ENCODE data around the gene TNFRSF11A. TPM values are rescaled to one million over a fixed set of nuclear protein-coding genes. Genes with fewer than 3 reads are reported as not detected.

TNFRSF11A gene
- total RNA-seq, 1 experiment from 2014 or later: 6.3 TPM

- TF ChIP-seq EZH2 (IDR thresholded peaks at IDR 0.05; ENCODE audit: low read depth) (no peak), CTCF (conservative IDR thresholded peaks at IDR 0.05) (no peak)
- DNase-seq: no peak
- peak overlapping the region; percentile 40 for H3K27ac ChIP-seq
- intact Hi-C loops (cut with micrococcal nuclease; ENCODE audit: unreplicated experiment): no loop called here
- H3K4me3 ChIP-seq: no peak overlapping the region
- H3K36me3 ChIP-seq (ENCODE audit: low read depth): peaks cover 22% of the 10 kb centered on the region; the same call in 1 of the 2 replicates
- BruUV-seq (replicated peaks): no TSS peak
- H3K4me1 ChIP-seq (replicated peaks; ENCODE audit: insufficient read depth): peaks cover 20% of the 10 kb centered on the region
- H3F3A ChIP-seq (ENCODE audit: insufficient read depth, low read depth): no peaks in the 10 kb centered on the region
- no peaks in the 10 kb centered on the region for H3K79me2 ChIP-seq (ENCODE audit: low read depth)
- no peaks in the 10 kb centered on the region for H3K9me3 ChIP-seq (ENCODE audit: insufficient read depth, low read depth)
- H2AFZ ChIP-seq: no peak overlapping the region
- H3K9me2 ChIP-seq (ENCODE audit: insufficient read depth): no peaks in the 10 kb centered on the region
- 0 out of 2 replicates have a peak overlapping the region, but pooled peaks have one; percentile 20 for H3K4me2 ChIP-seq
- H4K20me1 ChIP-seq (ENCODE audit: insufficient read depth): no peaks in the 10 kb centered on the region
- no peaks in the 10 kb centered on the region for H3K27me3 ChIP-seq (ENCODE audit: insufficient read depth, low read depth)
- CTCF ChIA-PET: no interaction called here
- POLR2A ChIA-PET (ENCODE audit: unreplicated experiment): interaction anchor here (0.6 kb wide), 1 partner anchor 95 kb away, joined by 3 read pairs; the partner anchor contains the start of genes PIGN and RELCH
Observed at GRCh38 chr18:62282188-62282629, 42.9 kb upstream of the TNFRSF11A start.

DNA sequence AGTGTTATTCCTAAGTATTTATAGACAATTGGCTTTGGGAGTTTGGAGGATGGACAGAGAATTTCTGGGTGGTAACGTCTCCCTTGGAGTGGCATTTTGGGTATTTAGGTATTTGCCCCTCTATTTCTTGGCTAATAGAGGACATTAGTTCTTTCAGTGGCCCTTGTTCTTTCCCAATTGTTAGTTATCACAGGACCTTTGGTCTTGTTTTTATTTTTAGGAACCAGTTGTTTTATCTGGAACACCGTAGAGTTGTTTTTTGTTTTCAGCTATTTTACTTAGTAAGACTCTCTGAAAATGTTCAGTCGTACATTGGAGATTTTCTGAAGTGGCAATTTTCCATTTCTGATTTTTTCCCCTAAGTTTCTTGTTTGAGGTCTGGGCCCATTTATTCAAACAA is 40.5 kb upstream of the TNFRSF11A start:
- intact Hi-C loops (cut with micrococcal nuclease; ENCODE audit: unreplicated experiment): no loop called here
- Histone ChIP-seq H3K27me3 (ENCODE audit: insufficient read depth, low read depth) (no peaks in the 10 kb centered on the region), H3K9me3 (ENCODE audit: insufficient read depth, low read depth) (no peaks in the 10 kb centered on the region), H3K9me2 (ENCODE audit: insufficient read depth) (no peaks in the 10 kb centered on the region), H3K27ac (no peak overlapping the region), H3K4me1 (replicated peaks; ENCODE audit: insufficient read depth) (peaks cover 20% of the 10 kb centered on the region), H3K79me2 (ENCODE audit: low read depth) (no peaks in the 10 kb centered on the region), H3K36me3 (ENCODE audit: low read depth) (peaks cover 26% of the 10 kb centered on the region; the same call in 1 of the 2 replicates), H2AFZ (no peak overlapping the region), H4K20me1 (ENCODE audit: insufficient read depth) (no peaks in the 10 kb centered on the region; the same call in 1 of the 2 replicates), H3K4me3 (no peak overlapping the region), H3F3A (ENCODE audit: insufficient read depth, low read depth) (no peaks in the 10 kb centered on the region), H3K4me2 (no peak overlapping the region)
- ChIA-PET POLR2A (ENCODE audit: unreplicated experiment) (no interaction called here), CTCF (no interaction called here)
- DNase-seq: no peak
- no peak for TF ChIP-seq EZH2 (IDR thresholded peaks at IDR 0.05; ENCODE audit: low read depth)
- no peak for TF ChIP-seq CTCF (conservative IDR thresholded peaks at IDR 0.05)
- no TSS peak for BruUV-seq (replicated peaks)

DNA sequence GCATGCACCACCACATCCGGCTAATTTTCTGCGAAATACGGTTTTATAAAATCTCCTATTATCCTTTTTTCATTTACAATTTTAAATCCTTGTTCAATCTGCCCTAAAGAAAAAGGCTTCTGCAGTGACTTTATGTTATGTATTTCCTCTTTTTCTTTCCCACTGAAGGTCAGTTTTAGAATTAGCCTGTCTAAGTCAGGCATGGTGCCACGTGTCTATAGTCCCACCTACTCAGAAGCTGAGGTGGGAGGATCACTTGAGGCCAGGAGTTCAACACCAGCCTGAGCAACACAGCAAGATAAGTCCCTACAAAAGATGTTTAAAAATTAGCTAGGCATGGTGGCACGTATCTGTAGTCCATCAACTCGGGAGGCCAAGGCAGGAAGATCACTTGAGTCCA is 39.8 kb upstream of the TNFRSF11A start:
- Histone ChIP-seq H3K4me2 (no peak overlapping the region), H2AFZ (no peak overlapping the region), H4K20me1 (ENCODE audit: insufficient read depth) (no peaks in the 10 kb centered on the region; the same call in 1 of the 2 replicates), H3K4me1 (replicated peaks; ENCODE audit: insufficient read depth) (peaks cover 20% of the 10 kb centered on the region), H3K4me3 (no peak overlapping the region), H3F3A (ENCODE audit: insufficient read depth, low read depth) (no peaks in the 10 kb centered on the region), H3K79me2 (ENCODE audit: low read depth) (no peaks in the 10 kb centered on the region), H3K27ac (no peak overlapping the region), H3K36me3 (ENCODE audit: low read depth) (peaks cover 26% of the 10 kb centered on the region; the same call in 1 of the 2 replicates), H3K27me3 (ENCODE audit: insufficient read depth, low read depth) (no peaks in the 10 kb centered on the region), H3K9me3 (ENCODE audit: insufficient read depth, low read depth) (no peaks in the 10 kb centered on the region), H3K9me2 (ENCODE audit: insufficient read depth) (no peaks in the 10 kb centered on the region)
- POLR2A ChIA-PET (ENCODE audit: unreplicated experiment): no interaction called here
- CTCF ChIA-PET: no interaction called here
- DNase-seq: no peak
- no TSS peak for BruUV-seq (replicated peaks)
- TF ChIP-seq CTCF (conservative IDR thresholded peaks at IDR 0.05): no peak
- no peak for TF ChIP-seq EZH2 (IDR thresholded peaks at IDR 0.05; ENCODE audit: low read depth)
- intact Hi-C loops (cut with micrococcal nuclease; ENCODE audit: unreplicated experiment): no loop called here
